Measurements from ENCODE around the gene HOXA5.

DNA sequence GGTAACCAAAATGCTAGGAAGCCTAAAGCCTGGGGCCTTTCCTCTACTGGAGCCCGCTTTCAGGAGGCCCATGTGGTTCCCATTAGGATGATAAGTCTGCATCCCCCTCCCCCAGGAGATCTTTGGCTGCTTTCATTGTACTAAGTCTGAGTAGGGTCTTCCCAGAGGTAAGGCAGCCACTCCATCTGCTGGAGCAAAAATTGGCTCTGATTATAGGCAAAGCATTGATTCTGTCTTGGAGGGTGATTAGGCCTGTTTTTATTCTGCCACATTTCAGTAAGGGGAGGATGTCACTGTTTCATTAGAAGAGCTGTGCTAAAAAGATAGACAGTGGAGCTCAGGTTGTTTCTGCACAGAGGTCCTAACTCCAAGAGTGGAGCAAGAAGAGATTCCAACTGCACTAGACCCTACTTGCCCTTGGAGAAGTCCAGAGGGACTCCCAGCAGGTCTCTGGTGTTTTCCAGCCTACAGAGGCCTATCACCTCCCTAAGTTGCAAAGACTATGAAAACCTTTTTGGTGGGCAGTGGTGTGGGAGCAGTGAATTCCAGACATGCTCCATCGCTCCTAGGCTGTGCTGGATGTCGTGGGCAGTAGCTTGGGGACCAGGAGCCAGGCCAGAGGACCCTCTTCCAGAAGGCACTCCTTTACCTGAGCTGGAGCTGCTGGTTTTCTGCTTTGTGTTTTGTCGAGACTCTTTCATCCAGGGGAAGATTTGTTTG is 33.9 kb downstream of the HOXA5 start:
- TF ChIP-seq, protein P1, sequence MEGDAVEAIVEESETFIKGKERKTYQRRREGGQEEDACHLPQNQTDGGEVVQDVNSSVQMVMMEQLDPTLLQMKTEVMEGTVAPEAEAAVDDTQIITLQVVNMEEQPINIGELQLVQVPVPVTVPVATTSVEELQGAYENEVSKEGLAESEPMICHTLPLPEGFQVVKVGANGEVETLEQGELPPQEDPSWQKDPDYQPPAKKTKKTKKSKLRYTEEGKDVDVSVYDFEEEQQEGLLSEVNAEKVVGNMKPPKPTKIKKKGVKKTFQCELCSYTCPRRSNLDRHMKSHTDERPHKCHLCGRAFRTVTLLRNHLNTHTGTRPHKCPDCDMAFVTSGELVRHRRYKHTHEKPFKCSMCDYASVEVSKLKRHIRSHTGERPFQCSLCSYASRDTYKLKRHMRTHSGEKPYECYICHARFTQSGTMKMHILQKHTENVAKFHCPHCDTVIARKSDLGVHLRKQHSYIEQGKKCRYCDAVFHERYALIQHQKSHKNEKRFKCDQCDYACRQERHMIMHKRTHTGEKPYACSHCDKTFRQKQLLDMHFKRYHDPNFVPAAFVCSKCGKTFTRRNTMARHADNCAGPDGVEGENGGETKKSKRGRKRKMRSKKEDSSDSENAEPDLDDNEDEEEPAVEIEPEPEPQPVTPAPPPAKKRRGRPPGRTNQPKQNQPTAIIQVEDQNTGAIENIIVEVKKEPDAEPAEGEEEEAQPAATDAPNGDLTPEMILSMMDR (IDR thresholded peaks at IDR 0.05; ENCODE audit: insufficient read depth, low read length): no peak
- TF ChIP-seq POLR2AphosphoS5 (IDR thresholded peaks at IDR 0.05; ENCODE audit: low read depth): no peak
- TF ChIP-seq, protein P2, sequence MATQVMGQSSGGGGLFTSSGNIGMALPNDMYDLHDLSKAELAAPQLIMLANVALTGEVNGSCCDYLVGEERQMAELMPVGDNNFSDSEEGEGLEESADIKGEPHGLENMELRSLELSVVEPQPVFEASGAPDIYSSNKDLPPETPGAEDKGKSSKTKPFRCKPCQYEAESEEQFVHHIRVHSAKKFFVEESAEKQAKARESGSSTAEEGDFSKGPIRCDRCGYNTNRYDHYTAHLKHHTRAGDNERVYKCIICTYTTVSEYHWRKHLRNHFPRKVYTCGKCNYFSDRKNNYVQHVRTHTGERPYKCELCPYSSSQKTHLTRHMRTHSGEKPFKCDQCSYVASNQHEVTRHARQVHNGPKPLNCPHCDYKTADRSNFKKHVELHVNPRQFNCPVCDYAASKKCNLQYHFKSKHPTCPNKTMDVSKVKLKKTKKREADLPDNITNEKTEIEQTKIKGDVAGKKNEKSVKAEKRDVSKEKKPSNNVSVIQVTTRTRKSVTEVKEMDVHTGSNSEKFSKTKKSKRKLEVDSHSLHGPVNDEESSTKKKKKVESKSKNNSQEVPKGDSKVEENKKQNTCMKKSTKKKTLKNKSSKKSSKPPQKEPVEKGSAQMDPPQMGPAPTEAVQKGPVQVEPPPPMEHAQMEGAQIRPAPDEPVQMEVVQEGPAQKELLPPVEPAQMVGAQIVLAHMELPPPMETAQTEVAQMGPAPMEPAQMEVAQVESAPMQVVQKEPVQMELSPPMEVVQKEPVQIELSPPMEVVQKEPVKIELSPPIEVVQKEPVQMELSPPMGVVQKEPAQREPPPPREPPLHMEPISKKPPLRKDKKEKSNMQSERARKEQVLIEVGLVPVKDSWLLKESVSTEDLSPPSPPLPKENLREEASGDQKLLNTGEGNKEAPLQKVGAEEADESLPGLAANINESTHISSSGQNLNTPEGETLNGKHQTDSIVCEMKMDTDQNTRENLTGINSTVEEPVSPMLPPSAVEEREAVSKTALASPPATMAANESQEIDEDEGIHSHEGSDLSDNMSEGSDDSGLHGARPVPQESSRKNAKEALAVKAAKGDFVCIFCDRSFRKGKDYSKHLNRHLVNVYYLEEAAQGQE (IDR thresholded peaks at IDR 0.05; ENCODE audit: insufficient replicate concordance, low read depth): no peak

Measured in HL-60 (cell line).